SKM-1 (cell line): Measurements from ENCODE around the gene TMPRSS7.

ENCODE experiments used
- DNase-seq: peaks from one replicate; lab custom pipeline; 2025; ENCODE audit not compliant: unreplicated experiment; lab: John Stamatoyannopoulos, UW

TMPRSS7 gene

DNA sequence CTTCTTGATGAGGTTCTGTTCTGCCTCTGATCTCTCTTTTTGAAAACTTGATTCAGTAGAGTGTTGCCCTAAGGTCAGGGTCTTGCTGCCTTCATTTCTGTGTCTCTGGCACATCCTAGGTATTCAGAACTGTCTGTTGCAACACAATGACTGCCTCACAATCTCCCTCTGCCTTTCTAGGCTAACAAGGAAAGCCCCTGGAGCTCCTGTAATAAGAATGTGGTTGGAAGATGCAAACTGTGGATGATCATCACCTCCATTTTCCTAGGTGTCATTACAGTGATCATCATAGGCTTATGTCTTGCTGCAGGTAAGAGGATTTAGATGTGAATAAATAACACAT, 58.6 kb downstream of the TMPRSS7 start:
- no peak for DNase-seq

DNA sequence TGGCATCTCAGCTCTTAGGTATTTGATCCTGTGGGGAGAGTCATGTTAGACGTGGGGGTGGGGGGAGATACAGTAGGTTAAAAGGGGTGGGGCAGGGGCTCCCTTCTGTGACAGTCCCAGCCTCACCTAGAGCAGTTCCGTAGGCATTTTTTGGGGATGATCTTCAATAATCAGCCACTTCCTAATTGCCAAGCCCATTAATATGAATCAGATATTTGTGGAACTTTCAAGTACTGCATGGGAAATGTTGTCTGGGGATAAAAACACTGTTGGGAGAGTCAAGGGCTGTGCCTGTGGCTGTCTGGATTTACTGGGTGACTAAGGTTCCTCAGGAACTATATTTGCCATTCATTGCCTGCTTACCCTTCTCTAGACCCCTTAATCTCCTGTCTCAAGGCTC, 61.2 kb downstream of the TMPRSS7 start:
- DNase-seq, result no peak

GRCh38 chr3:112096176-112096575, 61.6 kb downstream of the TMPRSS7 start:
- no peak for DNase-seq

DNA sequence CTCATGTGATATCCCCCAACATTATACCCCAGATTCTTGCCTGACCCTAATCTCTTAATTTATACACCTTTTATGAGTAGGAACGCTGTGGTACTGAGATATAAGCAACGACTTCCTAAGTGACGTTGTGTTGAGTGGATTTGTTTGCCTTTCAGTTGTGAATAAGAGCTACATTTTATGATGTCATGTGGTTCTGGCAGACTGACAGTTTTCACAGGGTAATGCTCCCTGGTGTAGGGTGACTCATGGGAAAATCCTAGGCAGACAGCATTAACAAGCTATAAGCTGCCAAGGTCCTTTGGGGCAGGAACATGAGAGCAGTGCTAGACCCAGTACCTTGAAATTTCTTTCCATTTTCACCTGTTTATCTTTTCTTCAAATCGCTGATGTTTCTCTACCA, 62.8 kb downstream of the TMPRSS7 start:
- DNase-seq, result no peak

- DNase-seq, result no peak
Measured at GRCh38 chr3:112101916-112102315, 67.4 kb downstream of the TMPRSS7 start.

DNA sequence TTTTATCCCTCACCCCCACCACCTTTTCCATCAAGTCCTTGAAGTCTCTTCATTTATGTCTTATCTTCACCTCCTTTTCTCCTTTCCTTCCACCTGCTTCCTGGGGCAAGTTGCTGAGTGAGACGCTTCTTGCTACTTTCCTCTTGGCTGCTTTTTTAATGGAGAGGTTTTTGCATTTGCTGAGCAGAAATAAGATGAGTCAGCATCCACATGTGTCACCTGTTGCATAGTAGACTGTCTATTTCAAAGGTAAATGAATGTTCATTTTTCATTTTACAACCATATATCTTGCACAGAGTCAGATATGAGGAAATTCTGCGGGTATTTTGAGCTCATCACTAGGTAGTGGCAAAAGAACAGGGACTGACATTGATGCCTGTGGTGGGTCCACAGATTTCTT, 70.2 kb downstream of the TMPRSS7 start:
- DNase-seq, result no peak

DNA sequence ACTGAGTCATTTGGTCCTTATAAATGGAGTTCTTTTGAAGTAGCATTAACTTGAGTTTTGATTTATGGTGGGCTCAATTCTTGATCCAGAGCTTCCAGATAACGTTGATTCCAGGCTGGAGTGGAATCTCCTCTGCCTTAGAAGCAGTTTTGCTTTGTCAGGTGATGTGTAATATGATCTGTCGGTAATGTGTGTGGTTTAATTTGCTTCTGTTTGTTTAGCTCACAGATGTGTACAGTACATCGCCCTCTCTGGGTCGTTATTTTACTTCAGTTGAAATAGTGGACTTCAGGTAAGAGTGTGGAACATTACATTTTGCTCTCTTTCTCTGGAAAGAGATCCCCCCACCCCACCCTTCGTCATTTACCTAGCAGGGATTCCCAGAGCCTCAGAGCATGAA, 74.8 kb downstream of the TMPRSS7 start:
- no peak for DNase-seq

DNA sequence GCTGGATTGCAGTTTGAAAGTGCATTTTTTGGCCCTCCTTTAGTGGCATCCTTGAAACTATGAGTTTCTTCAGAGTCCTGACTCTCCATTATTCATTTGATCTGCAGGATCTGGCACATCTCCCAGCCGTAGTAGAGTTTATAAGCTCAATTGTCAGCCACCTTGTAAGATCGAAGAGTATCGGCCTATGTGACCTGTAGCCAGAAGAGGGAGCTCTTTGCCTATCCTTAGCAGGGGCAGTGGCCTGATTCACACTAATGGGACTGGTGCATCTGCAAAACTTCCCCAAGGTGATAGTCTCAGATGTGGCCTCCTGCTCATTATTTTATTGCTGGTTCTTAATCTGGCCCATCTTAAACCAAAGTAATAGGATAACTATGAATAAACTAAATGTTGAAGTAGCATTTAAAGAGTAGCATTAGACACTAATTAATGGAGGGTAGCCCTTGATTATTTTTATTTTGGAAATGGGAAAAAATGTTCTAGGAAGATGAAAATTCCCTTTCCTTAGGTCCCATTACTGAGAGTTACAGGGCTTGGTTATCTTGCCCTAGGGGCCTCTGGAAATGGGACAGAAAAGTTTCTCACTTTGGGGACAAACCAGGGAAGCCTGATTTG, 77.4 kb downstream of the TMPRSS7 start:
- peak; percentile 58 for DNase-seq

GRCh38 chr3:112114576-112115160, 80.1 kb downstream of the TMPRSS7 start:
- DNase-seq, result no peak

- no peak for DNase-seq
Measured at GRCh38 chr3:112115161-112115739, 80.7 kb downstream of the TMPRSS7 start.

GRCh38 chr3:112115806-112116383, 81.4 kb downstream of the TMPRSS7 start:
- no peak for DNase-seq

- no peak for DNase-seq
Measured at GRCh38 chr3:112116748-112117186, 82.2 kb downstream of the TMPRSS7 start.

DNA sequence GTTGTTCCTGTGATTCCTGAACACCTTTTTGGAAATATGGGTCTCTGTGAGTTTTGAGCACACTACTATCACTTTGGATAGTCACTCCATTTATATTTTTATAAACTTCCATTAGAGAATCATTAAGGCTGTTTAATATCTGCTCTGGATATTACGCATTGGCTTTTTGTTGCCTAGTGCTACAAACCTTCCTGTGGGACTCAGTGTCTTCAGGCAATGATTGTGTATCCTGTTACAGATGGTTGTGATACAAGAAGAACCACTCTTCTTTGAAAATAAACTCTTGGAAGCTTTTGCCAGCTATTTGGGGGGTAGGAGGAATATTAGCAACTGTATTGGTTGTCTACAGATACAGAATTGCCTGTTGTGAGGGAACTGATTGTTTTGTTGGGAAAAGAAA, 82.9 kb downstream of the TMPRSS7 start:
- DNase-seq, result no peak

DNA sequence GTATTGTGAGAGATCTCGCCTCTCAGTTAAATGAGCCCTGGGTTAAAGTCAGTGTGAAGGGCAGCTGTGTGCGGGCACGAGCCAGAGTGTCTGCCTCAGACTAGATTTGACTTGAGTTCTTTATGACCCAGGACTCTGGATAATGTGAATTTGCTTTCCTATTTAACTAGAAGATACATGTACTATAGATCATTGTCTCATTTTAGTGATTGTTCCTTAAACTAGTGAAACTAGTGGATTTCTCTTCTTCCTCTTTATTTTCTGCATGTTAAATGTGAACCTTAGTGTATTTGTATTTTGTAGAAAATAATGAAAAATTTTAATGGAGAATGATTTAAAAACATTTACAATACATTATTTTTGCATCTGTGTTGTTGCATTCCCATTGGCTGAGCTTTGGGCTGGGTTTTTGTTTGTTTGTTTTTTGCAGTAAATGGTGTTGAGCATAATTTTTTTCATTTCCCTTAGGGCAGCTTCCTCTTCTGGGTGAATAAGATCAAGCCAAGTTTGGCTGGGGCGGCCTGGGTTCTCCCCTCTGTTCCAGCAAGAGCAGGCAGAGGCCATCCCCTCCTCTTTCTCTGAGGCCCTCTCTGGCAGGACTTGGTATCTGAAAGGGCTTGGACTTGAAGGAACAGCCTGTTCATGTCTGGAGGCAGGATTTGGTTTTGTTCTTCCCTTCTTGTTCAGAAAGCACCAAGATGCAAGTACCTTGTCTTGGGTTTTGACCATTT, 83.5 kb downstream of the TMPRSS7 start:
- DNase-seq, result no peak

DNA sequence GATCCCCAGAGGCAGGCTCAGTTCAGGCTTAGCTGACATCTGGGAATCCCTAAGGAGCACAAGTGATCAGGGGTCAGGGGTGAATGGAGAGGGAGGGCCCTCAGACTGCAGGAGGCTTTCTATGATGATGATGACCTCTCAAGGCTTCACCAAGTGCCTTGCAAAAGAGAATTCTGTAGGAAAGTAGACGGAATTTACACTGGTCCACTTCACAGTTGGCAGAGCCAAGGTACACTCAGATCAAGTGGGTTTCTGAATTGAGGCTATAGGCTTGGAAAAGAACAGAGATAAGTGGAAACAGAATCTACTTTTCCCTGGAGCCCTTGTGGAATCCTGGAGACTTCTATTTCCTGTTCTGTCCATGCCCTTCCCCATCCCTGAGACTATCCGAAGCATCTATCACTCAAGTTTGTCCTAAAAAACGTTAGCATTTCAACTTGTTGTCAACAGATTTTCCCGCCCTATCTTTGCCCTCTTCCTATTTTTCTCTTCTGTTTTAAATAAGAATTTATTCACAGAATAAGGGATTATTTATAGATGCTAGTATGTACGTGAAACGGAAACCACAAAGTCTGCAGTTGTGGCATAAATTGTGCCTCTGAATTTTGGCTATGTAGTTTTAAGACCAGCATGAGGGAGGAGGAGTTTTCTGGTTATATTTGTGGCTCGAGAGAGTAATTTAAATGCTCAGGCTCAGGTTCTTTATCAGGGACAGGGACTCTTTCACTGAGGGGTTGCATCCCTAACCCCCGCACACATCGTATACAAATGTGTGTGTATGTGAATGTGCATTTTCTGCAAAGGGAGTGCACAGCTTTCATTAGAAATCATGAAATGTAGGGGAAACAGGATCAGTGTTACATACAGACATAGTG, 85.7 kb downstream of the TMPRSS7 start:
- DNase-seq, result no peak

DNA sequence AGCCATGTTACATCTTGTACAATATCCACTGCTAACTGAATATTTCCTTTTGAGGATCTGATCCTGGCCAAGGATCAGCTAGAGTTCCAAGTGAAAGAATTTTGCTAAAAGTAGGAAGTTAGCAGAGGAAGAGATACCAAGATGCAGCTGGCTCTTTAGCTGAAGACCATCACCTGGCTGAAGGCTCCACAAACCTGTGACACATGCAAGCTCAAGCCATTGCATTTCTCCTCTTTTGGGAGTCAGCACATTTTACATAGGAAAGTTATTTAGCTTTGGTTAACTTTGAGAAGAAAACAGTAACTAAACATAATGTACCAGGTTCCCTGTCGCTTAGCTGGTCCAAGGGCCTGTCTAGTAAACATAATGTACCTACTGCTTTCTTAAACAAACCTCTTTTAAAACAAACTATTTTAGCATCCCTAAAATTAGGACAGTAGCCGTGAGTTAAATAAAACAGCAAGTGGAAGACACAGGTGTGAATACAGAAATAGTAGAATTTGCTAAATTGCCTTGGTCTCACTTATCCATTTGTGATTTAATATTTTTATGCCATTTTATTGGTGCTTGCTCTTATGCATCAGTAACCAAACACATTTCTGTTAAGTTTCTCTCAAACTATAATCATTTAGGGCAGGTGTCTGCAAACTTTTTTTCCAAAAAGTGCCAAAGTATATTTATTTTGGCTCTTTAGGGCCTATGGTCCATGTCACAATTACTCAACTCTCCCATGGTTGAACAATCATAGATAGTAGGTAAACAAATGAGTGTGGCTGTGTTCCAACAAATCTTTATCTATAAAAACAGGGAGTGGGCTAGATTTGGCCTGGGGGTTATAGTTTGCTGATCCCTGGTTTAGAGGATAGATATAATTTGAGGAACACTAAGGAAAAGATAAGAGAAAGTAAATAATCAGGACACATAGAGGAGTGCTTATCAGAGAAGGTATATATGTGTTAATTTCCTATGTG, 87.3 kb downstream of the TMPRSS7 start:
- no peak for DNase-seq

- no peak for DNase-seq
Measured at GRCh38 chr3:112122870-112123269, 88.3 kb downstream of the TMPRSS7 start.

- DNase-seq, result no peak
Measured at GRCh38 chr3:112123548-112123947, 89.0 kb downstream of the TMPRSS7 start.

- no peak for DNase-seq
Measured at GRCh38 chr3:112124907-112125607, 90.5 kb downstream of the TMPRSS7 start.
